Fibroblast of skin of abdomen (primary cell): ENCODE results near the gene MEF2C.

ENCODE experiments used
- DNase-seq: peaks from one replicate; pipeline ENCODE4 v3.0.0-alpha.2; 2013

MEF2C gene

DNA sequence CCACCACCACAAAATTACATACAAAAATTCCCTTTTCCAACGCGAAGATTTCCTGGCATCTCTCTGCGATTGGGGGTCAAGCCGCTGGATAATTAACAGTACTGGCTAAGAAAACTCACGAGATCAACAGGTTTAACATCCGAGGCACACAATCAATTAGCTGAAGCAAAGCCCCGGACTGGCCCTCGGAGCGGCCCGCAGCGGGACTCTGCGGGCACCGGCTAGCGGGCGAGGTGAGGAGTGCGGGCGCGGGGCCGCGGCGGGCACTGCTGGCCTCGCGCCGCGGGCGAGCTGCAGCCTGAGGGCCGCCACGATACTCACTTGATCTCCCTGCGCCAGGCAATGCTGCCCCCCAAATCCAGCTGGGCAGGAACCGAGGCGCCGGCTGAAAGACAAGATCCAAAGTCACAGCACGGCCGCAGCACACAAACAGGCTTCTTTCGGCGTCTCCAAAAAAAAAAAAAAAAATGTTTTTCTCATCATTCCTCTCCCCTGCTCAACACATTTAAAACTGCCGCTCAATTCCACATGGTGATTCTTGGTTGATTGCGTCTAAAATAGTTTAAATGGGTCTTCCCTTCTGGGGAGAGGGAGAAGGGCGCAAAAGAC lies 210.2 kb downstream of the MEF2C start:
- DNase-seq: no peak

DNA sequence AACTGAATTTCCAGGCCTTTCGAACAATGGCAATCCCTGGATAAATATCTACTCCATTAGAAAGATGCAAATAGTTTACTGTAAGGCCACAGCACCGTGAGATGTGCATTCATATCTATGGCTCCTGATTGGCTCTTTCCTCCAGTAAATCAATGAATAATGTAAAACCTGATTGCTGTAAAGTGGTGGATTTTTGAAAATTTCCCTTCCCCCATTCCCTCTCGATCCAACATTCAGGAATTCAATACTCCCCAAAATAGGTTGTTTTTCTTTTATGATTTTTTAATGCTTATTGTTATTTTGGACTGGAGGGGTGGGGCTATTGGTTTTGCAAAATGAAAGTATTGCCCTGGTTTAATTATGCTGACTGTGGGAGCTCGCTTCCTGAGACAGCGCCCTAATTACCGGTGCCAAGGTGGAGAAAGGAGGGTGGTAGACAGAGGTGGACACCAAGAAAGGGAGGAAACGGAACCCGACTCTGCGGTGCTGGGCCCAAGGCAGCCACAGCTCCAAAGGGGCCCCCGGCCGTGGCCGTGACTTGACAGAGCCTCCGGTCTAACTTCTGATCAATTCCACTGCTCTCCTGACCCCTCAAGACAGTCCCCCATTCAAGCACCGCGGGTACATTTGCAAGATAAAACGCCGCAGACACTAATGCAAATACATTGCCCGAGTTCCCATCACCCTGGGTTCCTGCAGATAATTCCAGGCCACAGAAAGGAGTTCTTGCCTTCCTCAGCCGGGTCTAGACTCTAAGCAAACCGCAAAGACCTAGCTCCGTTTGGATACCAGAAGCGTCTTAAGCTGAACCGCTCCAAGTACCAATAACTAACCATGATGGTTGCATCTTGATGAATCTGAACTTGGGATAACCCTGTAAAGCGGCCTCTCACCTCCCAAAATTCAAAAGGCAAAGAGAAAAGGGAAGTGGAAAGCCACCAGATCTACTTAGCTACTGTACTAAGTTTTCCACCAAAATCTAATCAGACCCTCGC lies 211.2 kb downstream of the MEF2C start:
- no peak for DNase-seq

DNA sequence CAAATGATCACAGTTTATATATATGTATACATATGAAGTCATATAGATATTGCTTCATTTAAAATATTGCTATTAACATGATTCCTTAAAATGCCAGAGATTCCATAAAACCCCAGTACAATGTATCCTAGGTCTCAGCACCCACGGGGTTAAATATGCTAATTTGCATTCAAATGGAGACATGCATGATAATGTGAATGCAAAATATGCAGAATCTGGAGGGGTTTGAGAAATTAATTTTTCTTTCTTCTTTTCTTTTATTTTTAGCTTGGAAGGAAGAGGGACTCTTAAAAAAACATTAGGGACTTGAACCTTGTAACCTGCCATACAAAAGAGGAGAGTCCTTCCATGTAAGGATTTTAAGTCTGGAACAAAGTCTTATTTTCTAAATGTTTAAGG lies 211.9 kb downstream of the MEF2C start:
- no peak for DNase-seq

DNA sequence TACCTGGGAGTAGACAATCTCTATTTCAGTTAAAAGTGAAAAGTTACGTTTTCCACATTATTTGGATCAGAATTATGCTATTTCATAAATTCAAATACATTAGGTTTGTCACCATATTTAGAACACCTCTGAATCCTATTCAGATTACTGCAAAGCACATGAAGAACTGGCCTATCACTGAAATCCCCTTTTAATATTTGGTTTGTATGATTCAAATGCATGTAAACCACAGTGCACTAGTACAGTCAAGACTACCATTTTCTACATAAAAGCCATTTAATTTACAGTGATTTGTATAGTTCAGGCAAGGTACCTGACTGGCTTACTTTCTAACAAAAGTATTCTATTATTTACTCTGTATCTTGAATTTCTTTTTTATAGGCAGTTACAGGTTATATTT lies 212.5 kb downstream of the MEF2C start:
- DNase-seq: no peak

DNA sequence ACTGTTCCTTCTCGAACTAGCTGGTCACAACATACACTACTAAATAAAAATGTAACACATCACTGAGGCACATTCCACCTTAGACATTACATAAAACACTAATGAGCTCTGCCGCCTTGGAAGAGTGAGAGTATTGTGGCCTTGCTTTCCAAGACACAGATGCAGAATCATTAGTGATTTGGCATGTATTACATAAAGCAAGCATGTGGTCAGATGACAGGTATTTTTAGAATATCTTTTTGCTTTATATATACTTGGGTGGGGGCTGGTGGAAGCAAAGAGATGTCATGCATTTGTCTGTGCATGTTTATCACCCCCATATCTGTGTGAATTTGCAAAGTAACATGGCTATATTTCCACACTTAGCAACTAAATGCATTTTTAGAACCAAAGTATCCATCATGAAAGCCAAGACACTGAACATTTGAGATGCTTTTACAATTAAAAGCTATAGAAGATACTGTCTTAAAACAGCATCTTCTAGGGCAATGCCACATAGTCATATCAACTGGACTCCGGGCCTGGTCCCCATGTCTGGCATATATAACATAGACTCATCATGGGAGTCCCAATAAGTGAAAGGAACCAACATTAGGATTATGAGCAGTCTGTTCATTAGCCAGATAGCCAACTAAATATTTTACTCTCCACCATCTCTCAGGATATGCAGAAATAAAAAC lies 213.5 kb downstream of the MEF2C start:
- no peak for DNase-seq

DNA sequence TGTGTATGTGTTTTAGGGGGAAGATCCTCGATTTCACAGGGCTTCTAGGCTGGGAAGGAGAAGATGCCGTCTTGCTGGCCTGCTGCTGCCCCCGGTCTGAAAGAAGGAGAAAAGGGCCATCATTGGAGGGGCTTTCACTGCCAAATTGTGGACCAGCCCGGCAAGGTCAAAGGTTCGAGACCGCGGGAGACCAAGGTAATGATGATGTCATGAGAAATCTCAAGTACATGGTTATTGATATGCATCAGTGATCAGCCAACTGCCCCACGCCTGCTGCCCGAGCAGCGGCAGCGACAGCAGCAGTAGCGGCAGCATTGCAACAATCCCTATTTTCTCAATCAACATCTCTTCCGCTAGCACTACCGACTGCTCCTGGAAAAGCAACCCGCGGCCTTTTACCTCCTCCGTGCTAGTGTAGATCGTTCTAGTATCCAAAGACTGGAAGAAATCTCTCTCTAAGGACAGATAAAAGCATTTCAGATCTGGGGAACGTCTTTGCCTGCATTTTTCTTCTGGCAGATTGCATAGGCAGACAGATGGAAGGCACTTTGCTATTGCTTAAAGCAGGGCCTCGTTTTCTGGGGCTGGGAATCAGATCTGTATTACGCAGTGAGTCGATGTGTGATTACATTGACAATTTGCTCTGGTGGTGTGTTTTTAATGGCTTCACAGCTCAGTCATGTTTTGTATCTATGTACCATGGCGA lies 215.3 kb downstream of the MEF2C start:
- no peak for DNase-seq
